PFSK-1 (cell line): Measurements from ENCODE around the gene GDPD3.
A peak's percentile ranks its signal among the peaks of the same experiment; 100 is the strongest.

ENCODE experiments used
- FOXP2 ChIP-seq: optimal IDR thresholded peaks from 2 replicates; pipeline ENCODE3; 2011; ENCODE audit warnings: borderline replicate concordance, control low read depth, inconsistent platforms; ENCODE audit not compliant: insufficient read depth; ENCODE audit errors: extremely low read length, extremely low read depth
- POLR2AphosphoS5 ChIP-seq: IDR thresholded peaks from 2 replicates; pipeline ENCODE4 v1.6.1; 2012; ENCODE audit warnings: low read depth, mild to moderate bottlenecking, control low read depth, low read length, moderate library complexity
- REST ChIP-seq, 2 experiments: IDR thresholded peaks; 2 replicates each; pipeline versions ENCODE4 v1.6.1 to v1.8.0; 2011 to 2012; ENCODE audit warnings: low read depth in 2 of 2, low read length in 2 of 2, control low read depth in 1 of 2, inconsistent platforms in 1 of 2, mild to moderate bottlenecking in 1 of 2, moderate library complexity in 1 of 2; ENCODE audit not compliant: insufficient read depth in 1 of 2
- SIN3A ChIP-seq: IDR thresholded peaks from 2 replicates; pipeline ENCODE4 v1.6.1; 2012; ENCODE audit warnings: mild to moderate bottlenecking, low read length, moderate library complexity, borderline replicate concordance; ENCODE audit not compliant: insufficient read depth
- TAF1 ChIP-seq: IDR thresholded peaks from 2 replicates; pipeline ENCODE4 v1.6.1; 2012; ENCODE audit warnings: low read length, control low read depth, borderline replicate concordance; ENCODE audit not compliant: insufficient read depth

GDPD3 gene

GRCh38 chr16:30096862-30097563 lies 16.3 kb downstream of the GDPD3 start:
- TF ChIP-seq POLR2AphosphoS5, result no peak
- TF ChIP-seq TAF1, result no peak
- no peak for TF ChIP-seq SIN3A
- TF ChIP-seq FOXP2, result no peak
- TF ChIP-seq REST (IDR thresholded peaks at IDR 0.05; ENCODE audit: insufficient read depth in 1 of 2, low read depth in 2 of 2, low read length in 2 of 2), result no peak

GRCh38 chr16:30096105-30096861 lies 17.1 kb downstream of the GDPD3 start, which contains the start of gene YPEL3:
YPEL3 (minus strand) TSS chr16:30096213; CDS start chr16:30095482, 731 bp downstream.
- TF ChIP-seq FOXP2 (peak; percentile 97), SIN3A (no peak)

GRCh38 chr16:30095166-30096078 lies 17.9 kb downstream of the GDPD3 start:
- TF ChIP-seq TAF1 (no peak), POLR2AphosphoS5 (no peak), FOXP2 (no peak), REST (IDR thresholded peaks at IDR 0.05; ENCODE audit: insufficient read depth in 1 of 2, low read depth in 2 of 2, low read length in 2 of 2) (no peak), SIN3A (no peak)

GRCh38 chr16:30094541-30095165 lies 18.7 kb downstream of the GDPD3 start:
- TF ChIP-seq SIN3A, result no peak

- TF ChIP-seq FOXP2 (no peak), REST (IDR thresholded peaks at IDR 0.05; ENCODE audit: insufficient read depth in 1 of 2, low read depth in 2 of 2, low read length in 2 of 2) (no peak), POLR2AphosphoS5 (no peak), TAF1 (no peak), SIN3A (no peak)
Measured at GRCh38 chr16:30092373-30093010, 20.8 kb downstream of the GDPD3 start.
